Chondrocyte (in vitro differentiated cells): ENCODE measurements around the gene PLOD3. TPM values are rescaled to one million over a fixed set of nuclear protein-coding genes. Genes with fewer than 3 reads are reported as not detected.

Experiments used
- DNase-seq: peaks from one replicate; pipeline ENCODE4 v3.0.0; 2021; ENCODE audit warnings: mixed read lengths, low spot score
- H3K27ac Mint-ChIP-seq: one replicate; pipeline ENCODE4 v1.8.0; 2021; ENCODE audit warnings: mild to moderate bottlenecking, moderate library complexity, mixed read lengths; ENCODE audit not compliant: unreplicated experiment
- H3K27me3 Mint-ChIP-seq: 2 replicates; pipeline ENCODE4 v1.8.0; 2021; ENCODE audit warnings: low read depth, mixed read lengths
- H3K36me3 Mint-ChIP-seq: 2 replicates; pipeline ENCODE4 v1.8.0; 2021; ENCODE audit warnings: low read depth, mixed read lengths
- H3K4me1 Mint-ChIP-seq: 2 replicates; pipeline ENCODE4 v1.8.0; 2021; ENCODE audit warnings: low read depth, mild to moderate bottlenecking, mixed read lengths
- H3K4me3 Mint-ChIP-seq: one replicate; pipeline ENCODE4 v1.8.0; 2021; ENCODE audit warnings: mild to moderate bottlenecking, moderate library complexity, mixed read lengths; ENCODE audit not compliant: unreplicated experiment
- H3K9me3 Mint-ChIP-seq: 2 replicates; pipeline ENCODE4 v1.8.0; 2021; ENCODE audit warnings: low read depth, mixed read lengths
- total RNA-seq: library from RNA; stranded (reverse); gene quantifications from 3 replicates; pipeline ENCODE4 v1.2.1, GENCODE V29; 2021
- TF ChIP-seq, protein P1 (sequence below): fragments of 200-600 bp; sonication (generic); IDR thresholded peaks from 2 replicates; pipeline ENCODE4 v1.5.0; 2021; ENCODE audit warnings: antibody characterized with exemption, mild to moderate bottlenecking, moderate library complexity

Gene PLOD3
- total RNA-seq, 1 donor from 2014 or later: 156 TPM

GRCh38 chr7:101169838-101170551, 47.4 kb downstream of the PLOD3 start:
- Mint-ChIP-seq H3K9me3 (no peaks in the 10 kb centered on the region), H3K4me1 (peaks cover 52% of the 10 kb centered on the region), H3K4me3 (peak overlapping the region; percentile 15), H3K27me3 (peaks cover 73% of the 10 kb centered on the region), H3K36me3 (peaks cover 2% of the 10 kb centered on the region), H3K27ac (no peak overlapping the region)
- DNase-seq: no peak
- TF ChIP-seq, protein P1, sequence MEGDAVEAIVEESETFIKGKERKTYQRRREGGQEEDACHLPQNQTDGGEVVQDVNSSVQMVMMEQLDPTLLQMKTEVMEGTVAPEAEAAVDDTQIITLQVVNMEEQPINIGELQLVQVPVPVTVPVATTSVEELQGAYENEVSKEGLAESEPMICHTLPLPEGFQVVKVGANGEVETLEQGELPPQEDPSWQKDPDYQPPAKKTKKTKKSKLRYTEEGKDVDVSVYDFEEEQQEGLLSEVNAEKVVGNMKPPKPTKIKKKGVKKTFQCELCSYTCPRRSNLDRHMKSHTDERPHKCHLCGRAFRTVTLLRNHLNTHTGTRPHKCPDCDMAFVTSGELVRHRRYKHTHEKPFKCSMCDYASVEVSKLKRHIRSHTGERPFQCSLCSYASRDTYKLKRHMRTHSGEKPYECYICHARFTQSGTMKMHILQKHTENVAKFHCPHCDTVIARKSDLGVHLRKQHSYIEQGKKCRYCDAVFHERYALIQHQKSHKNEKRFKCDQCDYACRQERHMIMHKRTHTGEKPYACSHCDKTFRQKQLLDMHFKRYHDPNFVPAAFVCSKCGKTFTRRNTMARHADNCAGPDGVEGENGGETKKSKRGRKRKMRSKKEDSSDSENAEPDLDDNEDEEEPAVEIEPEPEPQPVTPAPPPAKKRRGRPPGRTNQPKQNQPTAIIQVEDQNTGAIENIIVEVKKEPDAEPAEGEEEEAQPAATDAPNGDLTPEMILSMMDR: peak; percentile 88

DNA sequence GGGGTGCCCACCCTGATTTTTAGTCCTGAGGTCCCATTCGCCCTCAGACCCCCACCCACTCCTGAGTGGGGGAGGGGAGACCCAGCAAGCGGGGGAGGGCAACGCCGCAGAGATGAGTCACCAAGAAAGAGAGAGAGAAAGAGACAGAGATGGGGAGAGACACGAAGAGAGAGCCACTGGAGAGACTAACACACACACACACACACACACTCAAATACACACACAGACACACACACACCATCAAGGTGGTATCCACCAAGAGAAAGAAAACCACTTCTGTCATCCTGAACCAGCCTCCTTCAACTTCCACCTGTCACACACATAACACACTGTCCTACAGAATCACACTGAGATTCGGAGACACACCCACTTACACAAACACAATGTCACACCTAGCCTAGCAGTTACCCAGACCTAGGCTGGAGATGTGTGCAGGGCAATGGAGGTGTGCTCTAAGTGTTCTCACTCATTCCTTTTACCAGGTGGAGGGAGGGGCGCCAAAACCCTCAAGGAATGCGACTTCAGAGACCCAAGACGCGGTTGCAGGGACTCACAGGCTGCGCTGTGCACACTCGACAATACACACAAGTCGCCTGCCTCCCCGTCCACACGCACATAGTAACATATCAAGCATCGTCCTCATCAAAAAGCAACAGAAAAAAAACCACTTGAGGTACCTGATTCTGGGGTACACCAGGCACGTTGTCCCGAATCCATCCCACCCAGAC, 48.1 kb downstream of the PLOD3 start:
- Mint-ChIP-seq H3K36me3 (peaks cover 2% of the 10 kb centered on the region), H3K4me3 (peak overlapping the region; percentile 15), H3K27ac (no peak overlapping the region), H3K27me3 (peaks cover 68% of the 10 kb centered on the region), H3K4me1 (peaks cover 58% of the 10 kb centered on the region), H3K9me3 (no peaks in the 10 kb centered on the region)
- TF ChIP-seq, protein P1: no peak
- DNase-seq: no peak

GRCh38 chr7:101168412-101169049, 48.9 kb downstream of the PLOD3 start:
- DNase-seq: no peak
- Mint-ChIP-seq H3K27ac (no peak overlapping the region), H3K4me3 (no peak overlapping the region), H3K36me3 (peaks cover 2% of the 10 kb centered on the region), H3K9me3 (no peaks in the 10 kb centered on the region), H3K27me3 (peaks cover 63% of the 10 kb centered on the region), H3K4me1 (peaks cover 57% of the 10 kb centered on the region)
- TF ChIP-seq, protein P1: no peak

DNA sequence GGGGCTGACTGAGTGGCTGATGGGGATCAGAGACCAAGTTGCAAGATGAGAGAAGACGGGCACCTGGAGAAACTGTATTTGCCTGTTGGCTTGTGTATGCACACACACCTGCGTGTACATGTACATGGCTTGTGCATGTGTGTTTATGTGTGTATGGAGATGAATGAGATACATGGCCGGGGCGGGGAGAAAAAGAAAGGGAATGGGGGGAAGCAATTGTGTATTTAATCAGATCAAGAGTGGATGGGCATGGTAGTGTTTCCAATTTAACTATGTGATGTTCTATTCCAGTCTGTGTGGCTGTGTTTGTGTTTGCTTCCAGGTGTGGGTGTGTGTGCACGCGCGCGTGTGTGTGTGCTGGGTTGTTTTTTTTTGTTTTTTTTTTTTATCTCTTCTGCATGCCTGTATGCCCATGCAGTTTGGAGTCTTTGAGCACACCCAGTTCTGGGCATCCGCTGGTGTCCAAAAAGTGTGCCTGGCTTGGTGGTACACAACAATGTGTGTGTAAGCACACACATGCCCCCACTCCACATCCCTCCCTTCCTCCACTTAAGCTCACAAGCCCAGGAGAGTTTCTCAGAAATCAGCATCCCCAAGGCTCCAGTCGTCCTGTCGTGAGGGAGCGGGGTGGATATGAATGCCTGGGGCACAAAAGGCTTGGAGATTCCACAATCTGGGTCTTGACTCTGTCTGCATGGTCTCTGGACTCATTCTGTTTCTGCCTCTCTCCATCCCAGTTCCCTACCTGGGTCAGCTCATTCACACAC, 49.6 kb downstream of the PLOD3 start:
- TF ChIP-seq, protein P1: no peak
- Mint-ChIP-seq H3K9me3 (no peaks in the 10 kb centered on the region), H3K4me1 (peaks cover 52% of the 10 kb centered on the region), H3K27me3 (peaks cover 58% of the 10 kb centered on the region), H3K27ac (no peak overlapping the region), H3K4me3 (no peak overlapping the region), H3K36me3 (peaks cover 2% of the 10 kb centered on the region)
- DNase-seq: no peak
